Measurements from ENCODE around the gene NOL9. TPM values are rescaled to one million over a fixed set of nuclear protein-coding genes. Genes with fewer than 3 reads are reported as not detected.

The NOL9 gene
- total RNA-seq, 3 donors from 2014 or later (not counting 1 experiment from before 2014, with no cell fraction given): 40.7 to 53.3 (median 52.0) TPM

GRCh38 chr1:6544831-6545230, 9.5 kb downstream of the NOL9 start:
- Histone ChIP-seq H3K36me3 (ENCODE audit: control insufficient read depth, insufficient read depth, low read length) (peaks cover 47% of the 10 kb centered on the region), H3K27me3 (ENCODE audit: control insufficient read depth, insufficient read depth, low read length) (no peaks in the 10 kb centered on the region), H3K4me3 (ENCODE audit: low read length) (no peak overlapping the region), H3K9me3 (ENCODE audit: control insufficient read depth, insufficient read depth, low read length) (no peaks in the 10 kb centered on the region), H3K4me1 (ENCODE audit: control insufficient read depth, insufficient read depth, low read length) (peaks cover 6% of the 10 kb centered on the region), H3K27ac (ENCODE audit: low read length) (no peak overlapping the region)
- Mint-ChIP-seq H3K9me3 (no peaks in the 10 kb centered on the region), H3K36me3 (no peaks in the 10 kb centered on the region), H3K27ac (peak overlapping the region in 1 of 2 donors; percentile 60), H3K27me3 (ENCODE audit: low read depth in 2 of 2) (no peaks in the 10 kb centered on the region), H3K4me1 (peaks cover 0 to 19% of the 10 kb centered on the region in 2 donors), H3K4me3 (no peak overlapping the region)
- TF ChIP-seq, protein P1, sequence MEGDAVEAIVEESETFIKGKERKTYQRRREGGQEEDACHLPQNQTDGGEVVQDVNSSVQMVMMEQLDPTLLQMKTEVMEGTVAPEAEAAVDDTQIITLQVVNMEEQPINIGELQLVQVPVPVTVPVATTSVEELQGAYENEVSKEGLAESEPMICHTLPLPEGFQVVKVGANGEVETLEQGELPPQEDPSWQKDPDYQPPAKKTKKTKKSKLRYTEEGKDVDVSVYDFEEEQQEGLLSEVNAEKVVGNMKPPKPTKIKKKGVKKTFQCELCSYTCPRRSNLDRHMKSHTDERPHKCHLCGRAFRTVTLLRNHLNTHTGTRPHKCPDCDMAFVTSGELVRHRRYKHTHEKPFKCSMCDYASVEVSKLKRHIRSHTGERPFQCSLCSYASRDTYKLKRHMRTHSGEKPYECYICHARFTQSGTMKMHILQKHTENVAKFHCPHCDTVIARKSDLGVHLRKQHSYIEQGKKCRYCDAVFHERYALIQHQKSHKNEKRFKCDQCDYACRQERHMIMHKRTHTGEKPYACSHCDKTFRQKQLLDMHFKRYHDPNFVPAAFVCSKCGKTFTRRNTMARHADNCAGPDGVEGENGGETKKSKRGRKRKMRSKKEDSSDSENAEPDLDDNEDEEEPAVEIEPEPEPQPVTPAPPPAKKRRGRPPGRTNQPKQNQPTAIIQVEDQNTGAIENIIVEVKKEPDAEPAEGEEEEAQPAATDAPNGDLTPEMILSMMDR (IDR thresholded peaks at IDR 0.05): no peak
- WGBS (ENCODE audit: insufficient coverage): 91% methylated on average over 3 of the region's 3 CpGs
- ATAC-seq: no peak
- DNase-seq: no peak
- intact Hi-C loops (cut with micrococcal nuclease): no loop called here

GRCh38 chr1:6538956-6539355, 15.4 kb downstream of the NOL9 start:
- H3K27me3 Mint-ChIP-seq (ENCODE audit: low read depth in 2 of 2): no peaks in the 10 kb centered on the region
- H3K27me3 ChIP-seq (ENCODE audit: control insufficient read depth, insufficient read depth, low read length): no peaks in the 10 kb centered on the region
- no peaks in the 10 kb centered on the region for H3K9me3 Mint-ChIP-seq
- intact Hi-C loops (cut with micrococcal nuclease): no loop called here
- 0% methylated on average over 1 of the region's 3 CpGs for WGBS (ENCODE audit: insufficient coverage)
- no peak overlapping the region for H3K4me3 Mint-ChIP-seq
- H3K27ac ChIP-seq (ENCODE audit: low read length): no peak overlapping the region
- H3K27ac Mint-ChIP-seq: no peak overlapping the region
- H3K36me3 Mint-ChIP-seq: no peaks in the 10 kb centered on the region
- TF ChIP-seq, protein P1 (IDR thresholded peaks at IDR 0.05): no peak
- H3K36me3 ChIP-seq (ENCODE audit: control insufficient read depth, insufficient read depth, low read length): peaks cover 25% of the 10 kb centered on the region
- ATAC-seq: no peak
- no peak for DNase-seq
- H3K4me1 ChIP-seq (ENCODE audit: control insufficient read depth, insufficient read depth, low read length): no peaks in the 10 kb centered on the region
- peaks cover 0 to 4% of the 10 kb centered on the region in 2 donors for H3K4me1 Mint-ChIP-seq
- H3K4me3 ChIP-seq (ENCODE audit: low read length): no peak overlapping the region
- H3K9me3 ChIP-seq (ENCODE audit: control insufficient read depth, insufficient read depth, low read length): no peaks in the 10 kb centered on the region

DNA sequence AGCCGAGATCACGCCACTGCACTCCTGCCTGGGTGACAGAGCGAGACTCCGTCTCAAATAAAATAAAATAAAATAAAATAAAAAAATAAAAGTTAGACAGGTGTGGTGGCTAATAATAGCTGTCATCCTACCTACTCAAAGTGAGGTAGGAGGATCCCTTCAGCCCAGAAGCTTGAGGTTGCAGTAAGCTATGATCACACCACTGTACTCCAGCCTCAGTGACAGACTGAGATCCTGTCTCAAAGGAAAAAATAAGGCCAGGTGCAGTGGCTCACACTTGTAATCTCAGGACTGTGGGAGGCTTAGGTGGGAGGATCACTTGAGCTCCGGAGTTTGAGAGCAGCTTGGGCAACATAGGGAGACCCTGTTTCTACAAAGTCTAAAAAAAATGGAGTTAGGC, 18.0 kb downstream of the NOL9 start:
- H3K27me3 Mint-ChIP-seq (ENCODE audit: low read depth in 2 of 2): no peaks in the 10 kb centered on the region
- no peaks in the 10 kb centered on the region for H3K9me3 Mint-ChIP-seq

DNA sequence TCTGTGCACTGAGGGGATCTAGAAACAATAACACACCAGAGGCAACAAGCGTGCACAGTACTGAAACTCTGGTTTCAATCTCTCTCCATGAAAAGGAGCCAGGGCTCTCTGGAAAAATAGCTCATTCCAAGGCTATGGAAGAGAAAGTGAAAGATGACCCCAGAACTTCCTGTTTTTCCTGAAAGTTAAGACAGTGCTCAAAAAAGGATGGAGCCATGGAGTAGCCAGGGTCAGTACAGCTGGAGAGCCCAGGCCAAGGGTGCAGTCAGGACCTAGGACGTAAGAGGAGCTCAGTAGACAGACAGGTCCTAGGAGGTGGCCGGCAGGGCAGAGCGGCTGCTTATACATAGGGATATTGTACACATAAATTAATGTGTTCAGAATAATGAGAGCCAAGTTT, 19.1 kb downstream of the NOL9 start:
- Mint-ChIP-seq H3K27me3 (ENCODE audit: low read depth in 2 of 2) (no peaks in the 10 kb centered on the region), H3K9me3 (no peaks in the 10 kb centered on the region), H3K27ac (no peak overlapping the region), H3K4me3 (no peak overlapping the region), H3K36me3 (peaks cover 6% of the 10 kb centered on the region), H3K4me1 (peaks cover 0 to 4% of the 10 kb centered on the region in 2 donors)
- intact Hi-C loops (cut with micrococcal nuclease): no loop called here
- TF ChIP-seq, protein P1 (IDR thresholded peaks at IDR 0.05): no peak
- no peaks in the 10 kb centered on the region for H3K27me3 ChIP-seq (ENCODE audit: control insufficient read depth, insufficient read depth, low read length)
- H3K27ac ChIP-seq (ENCODE audit: low read length): no peak overlapping the region
- no peak overlapping the region for H3K4me3 ChIP-seq (ENCODE audit: low read length)
- DNase-seq (no peak), ATAC-seq (no peak)
- no peaks in the 10 kb centered on the region for H3K4me1 ChIP-seq (ENCODE audit: control insufficient read depth, insufficient read depth, low read length)
- H3K9me3 ChIP-seq (ENCODE audit: control insufficient read depth, insufficient read depth, low read length): no peaks in the 10 kb centered on the region
- WGBS (ENCODE audit: insufficient coverage): 92% methylated on average over 4 of the region's 4 CpGs
- peaks cover 40% of the 10 kb centered on the region for H3K36me3 ChIP-seq (ENCODE audit: control insufficient read depth, insufficient read depth, low read length)

More for the DNA sequence above, 18.0 kb downstream of the NOL9 start:
- intact Hi-C loops (cut with micrococcal nuclease): no loop called here
- no peak for DNase-seq
- H3K4me1 ChIP-seq (ENCODE audit: control insufficient read depth, insufficient read depth, low read length): no peaks in the 10 kb centered on the region
- Mint-ChIP-seq H3K36me3 (peaks cover 6% of the 10 kb centered on the region), H3K4me3 (no peak overlapping the region), H3K27ac (no peak overlapping the region), H3K4me1 (peaks cover 0 to 4% of the 10 kb centered on the region in 2 donors)
- no peaks in the 10 kb centered on the region for H3K27me3 ChIP-seq (ENCODE audit: control insufficient read depth, insufficient read depth, low read length)
- no peak overlapping the region for H3K27ac ChIP-seq (ENCODE audit: low read length)
- TF ChIP-seq, protein P1 (IDR thresholded peaks at IDR 0.05): no peak
- WGBS (ENCODE audit: insufficient coverage): 100% methylated on average over 2 of the region's 5 CpGs
- no peak for ATAC-seq
- H3K36me3 ChIP-seq (ENCODE audit: control insufficient read depth, insufficient read depth, low read length): peaks cover 38% of the 10 kb centered on the region
- H3K4me3 ChIP-seq (ENCODE audit: low read length): no peak overlapping the region
- no peaks in the 10 kb centered on the region for H3K9me3 ChIP-seq (ENCODE audit: control insufficient read depth, insufficient read depth, low read length)

Measured in natural killer cell (primary cell).